GM08714 (cell line): ENCODE measurements around the gene CYB561D1.

ENCODE experiments used
- H3K4me3 ChIP-seq: fragments of 200-500 bp; sonication (Bioruptor generic); 2 replicates; pipeline ENCODE4 v1.5.1; 2014; ENCODE audit warnings: mild to moderate bottlenecking, low read length, inconsistent platforms
- ZNF274 ChIP-seq: IDR thresholded peaks from 2 replicates; pipeline ENCODE4 v1.6.1; 2012; ENCODE audit warnings: mild to moderate bottlenecking, low read depth, low read length

CYB561D1 gene

DNA sequence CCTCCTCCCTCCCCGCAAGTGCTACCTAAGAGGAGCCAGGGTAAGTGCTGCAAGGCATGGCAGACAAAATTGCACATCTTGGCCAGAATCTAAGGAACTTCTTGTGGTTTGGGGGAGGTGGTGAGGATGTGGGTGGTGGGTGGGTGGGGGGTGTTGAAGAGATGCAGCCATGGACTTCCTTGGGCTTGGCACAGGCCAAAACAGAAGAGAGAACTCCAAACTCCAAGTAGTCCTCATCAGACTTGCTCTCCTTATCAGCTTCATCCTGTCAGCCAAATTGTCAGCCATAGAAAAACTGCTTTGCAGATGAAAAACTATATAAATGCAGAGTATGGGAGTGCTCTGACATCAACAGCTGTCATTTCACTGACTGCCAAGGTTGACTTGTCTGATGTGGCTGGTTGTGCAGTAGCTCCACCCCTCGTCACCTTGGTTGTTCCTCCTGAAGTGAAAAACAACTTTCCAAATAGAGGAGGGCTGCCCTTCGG is 8.5 kb downstream of the CYB561D1 start:
- no peak overlapping the region for H3K4me3 ChIP-seq
- no peak for TF ChIP-seq ZNF274

DNA sequence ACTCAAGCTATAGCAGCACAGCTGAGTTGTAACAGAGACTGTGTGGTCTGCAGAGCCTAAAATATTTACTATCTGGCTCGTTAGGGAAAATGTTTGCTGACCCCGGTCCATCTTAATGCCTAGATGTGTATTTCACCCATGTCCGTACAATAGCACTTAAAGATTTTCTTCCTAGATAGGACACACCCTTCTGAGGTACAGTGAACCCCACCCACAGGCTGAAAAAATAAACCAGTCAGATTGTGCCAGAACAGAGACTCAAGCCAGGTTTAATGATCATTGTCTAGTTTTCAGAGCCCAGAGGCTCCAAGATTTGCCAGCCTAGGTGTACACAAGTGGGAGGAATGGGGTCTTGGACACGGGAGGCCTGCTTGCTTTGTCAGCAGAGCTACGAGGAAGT is 10.0 kb downstream of the CYB561D1 start:
- H3K4me3 ChIP-seq: no peak overlapping the region
- TF ChIP-seq ZNF274: no peak

DNA sequence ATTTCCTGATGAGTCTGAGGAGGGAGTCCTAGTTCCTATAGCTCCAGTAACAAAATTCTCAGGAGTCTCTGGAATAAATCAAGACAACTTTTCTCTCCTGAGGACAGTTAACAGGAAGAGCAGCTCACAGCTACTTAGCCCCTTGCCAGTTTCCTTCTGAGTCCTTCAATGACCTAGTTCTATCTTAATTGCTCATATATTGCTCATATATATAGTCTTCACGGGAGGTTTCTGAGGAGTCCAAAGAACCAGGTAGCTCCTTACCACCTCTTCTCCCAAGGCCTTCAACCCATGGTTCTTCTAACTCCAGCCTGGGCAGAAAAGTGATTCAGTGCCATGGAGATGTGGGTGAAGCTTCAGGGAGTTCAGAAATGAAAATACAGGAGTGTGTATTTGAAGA is 11.1 kb downstream of the CYB561D1 start:
- TF ChIP-seq ZNF274: no peak
- H3K4me3 ChIP-seq: no peak overlapping the region

DNA sequence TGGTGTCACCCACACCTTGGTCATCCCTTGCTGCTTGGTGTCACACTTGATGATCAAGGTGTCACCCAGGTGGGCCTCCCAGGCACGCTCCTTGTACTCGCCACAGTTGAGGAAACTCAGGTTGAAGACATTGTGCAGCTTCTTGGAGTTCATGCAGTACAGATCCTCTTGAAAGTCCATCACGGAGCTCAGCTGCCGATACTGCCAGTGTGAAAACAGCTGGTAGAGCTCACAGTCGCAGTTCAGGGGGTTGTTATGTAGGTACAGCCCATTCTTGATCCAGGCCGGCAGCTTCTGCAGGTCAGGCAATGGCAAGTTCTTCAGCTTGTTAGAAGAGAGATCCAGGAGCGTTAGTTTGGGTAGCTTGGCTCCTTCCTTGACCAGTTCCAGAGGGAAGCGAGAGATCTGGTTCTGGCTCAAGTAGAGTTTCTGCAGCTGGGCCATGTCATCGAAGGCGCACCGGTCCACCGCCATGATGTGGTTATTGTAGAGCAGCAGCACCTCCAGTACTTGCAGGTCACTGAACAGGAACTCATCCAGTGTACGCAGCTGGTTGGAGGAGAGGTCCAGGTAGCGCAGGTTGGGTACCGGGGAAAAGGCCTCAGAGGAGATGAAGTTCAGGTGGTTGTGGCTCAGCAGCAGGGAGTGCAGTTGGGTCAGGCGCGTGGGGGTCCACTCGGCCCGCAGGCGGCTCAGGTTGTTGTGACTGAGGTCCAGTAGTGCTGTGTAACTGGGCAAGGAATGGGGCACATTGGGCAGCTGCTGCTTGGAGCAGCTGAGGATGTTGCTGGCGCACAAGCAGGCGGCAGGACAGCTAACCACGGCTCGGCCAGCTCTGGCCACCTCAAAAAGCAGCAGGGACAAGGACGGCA is 14.3 kb downstream of the CYB561D1 start:
- no peak overlapping the region for H3K4me3 ChIP-seq
- TF ChIP-seq ZNF274: no peak

DNA sequence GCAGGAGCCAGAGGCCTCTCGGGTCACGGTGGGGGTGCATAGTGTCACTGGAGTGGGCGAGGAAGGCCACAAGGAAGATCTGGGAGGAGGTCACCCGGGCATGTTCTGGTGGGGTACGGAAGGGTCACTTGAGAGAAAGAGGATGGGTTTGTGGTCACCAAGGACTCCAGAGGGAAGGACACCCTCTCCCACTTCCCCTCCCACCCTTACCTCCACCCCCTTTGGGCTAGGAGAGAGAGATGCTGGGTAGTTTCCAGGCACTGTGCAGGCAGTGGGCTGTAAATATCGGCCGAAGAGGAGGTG is 14.9 kb downstream of the CYB561D1 start:
- TF ChIP-seq ZNF274: no peak
- H3K4me3 ChIP-seq: no peak overlapping the region

DNA sequence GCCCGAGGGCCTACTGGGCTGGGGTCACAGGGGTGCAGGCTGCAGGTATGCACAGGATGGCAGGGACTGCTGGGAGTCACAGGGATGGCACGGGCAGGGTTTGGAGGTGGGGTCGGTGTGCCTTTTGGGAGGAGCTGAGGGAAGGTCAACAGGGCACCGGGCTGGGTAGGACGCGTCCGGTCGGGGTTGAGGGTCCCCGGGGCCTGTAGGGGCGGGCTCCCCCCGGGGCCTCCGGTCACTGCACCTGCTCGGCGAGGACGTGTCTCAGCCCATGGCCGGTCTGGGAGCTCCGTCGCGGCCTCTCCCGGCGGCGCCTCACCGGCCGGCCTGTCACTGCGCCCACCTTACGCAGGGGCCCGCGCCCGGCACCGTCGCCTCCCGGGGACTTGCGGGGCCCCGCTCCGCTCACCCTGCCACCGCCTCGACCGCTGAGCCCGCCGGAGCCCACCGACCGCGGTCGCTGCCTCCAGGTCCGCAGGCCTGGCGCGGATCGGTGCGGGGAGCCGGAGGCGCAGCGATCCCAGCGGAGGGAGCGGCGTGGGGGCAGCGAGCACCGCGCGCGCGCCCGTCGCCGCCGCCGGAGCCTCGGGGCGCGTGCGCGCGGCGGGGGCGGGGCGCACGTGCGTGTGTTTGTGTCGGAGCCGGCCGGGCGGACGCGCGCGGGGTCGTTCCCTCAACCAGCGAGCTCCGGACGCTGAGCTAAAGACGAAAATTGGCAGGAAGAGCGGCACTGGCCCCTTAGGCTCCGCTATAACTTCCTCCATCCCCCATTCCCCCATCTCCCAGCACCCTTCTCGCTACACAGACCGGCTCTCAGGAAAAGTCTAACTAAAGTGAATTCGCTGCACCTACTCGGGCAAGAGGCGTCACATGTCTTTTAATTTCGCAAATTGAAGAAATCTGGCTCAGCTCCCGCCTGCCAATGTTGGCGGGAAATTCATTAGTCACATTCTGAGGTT is 15.6 kb downstream of the CYB561D1 start, which contains the start of gene AMIGO1:
AMIGO1 (minus strand) TSS at position 552 of the 959 bp plus-strand sequence. CDS start 815 bp downstream, outside the sequence.
- TF ChIP-seq ZNF274: no peak
- peak within 1 kb of the TSS; percentile 68 for H3K4me3 ChIP-seq

DNA sequence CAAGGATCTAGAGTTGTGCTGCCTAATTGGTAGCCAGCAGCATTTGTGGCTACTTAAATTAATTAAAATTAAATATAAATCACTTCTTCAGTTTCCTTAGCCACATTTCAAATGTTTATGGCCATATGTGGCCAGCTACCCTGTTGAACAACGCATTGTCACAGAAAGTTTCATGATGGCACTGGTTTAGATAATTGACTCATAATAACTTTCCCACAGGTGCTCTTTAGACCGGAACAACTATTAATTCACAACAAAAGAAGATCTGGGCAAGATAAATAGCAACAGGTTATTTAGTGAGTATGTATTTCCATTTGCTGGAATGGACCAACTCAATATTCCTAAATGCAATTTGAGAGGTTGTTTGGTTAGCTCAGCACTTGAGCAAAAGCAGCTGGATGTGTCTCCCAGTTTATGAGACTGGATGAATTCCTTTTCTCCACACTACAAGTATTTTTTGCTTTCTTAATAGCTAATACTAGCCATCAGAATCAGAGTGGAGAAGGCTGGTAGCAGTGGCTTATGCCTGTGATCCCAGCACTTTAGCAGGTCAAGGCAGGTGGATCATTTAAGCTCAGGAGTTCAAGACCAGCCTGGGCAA is 19.3 kb downstream of the CYB561D1 start:
- H3K4me3 ChIP-seq: no peak overlapping the region
- TF ChIP-seq ZNF274: no peak

DNA sequence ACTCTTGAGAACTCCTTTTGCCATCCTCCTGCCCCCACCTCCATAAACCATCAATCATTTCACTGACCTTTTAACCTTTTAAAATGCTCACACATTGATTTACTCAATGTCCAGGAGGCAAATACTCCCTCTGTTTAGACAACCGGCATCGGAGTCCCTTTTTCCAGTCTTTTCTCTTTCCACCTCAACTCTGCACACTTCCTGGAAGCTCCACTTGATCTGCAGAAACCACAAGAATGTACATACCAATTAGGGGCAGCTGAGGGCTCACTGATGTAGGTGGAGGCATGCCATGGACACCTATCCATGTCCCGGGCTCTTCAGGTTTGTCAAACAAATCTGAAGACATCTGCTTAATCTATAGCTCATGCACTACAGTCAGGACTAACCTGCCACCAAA is 21.0 kb downstream of the CYB561D1 start:
- no peak overlapping the region for H3K4me3 ChIP-seq
- no peak for TF ChIP-seq ZNF274

DNA sequence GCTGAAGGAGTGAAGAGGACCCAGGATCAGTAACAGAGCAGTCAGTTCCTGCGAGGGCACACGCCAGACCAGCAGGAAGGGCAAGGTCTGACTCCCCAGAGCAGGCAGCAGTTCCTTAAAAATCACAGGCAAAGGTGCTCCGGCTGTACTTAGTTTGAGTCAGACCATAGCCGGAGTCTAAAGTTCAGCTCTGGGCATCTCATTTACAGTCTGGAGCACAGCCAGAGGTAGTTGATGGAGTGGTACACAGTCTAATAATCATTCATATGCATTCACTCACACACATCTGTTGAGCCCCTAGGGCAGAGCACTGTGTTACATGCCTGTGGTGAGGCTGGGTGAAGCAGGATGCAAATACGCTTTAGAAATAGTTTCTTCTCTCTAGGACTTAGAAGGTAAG is 23.0 kb downstream of the CYB561D1 start:
- H3K4me3 ChIP-seq: no peak overlapping the region
- no peak for TF ChIP-seq ZNF274

DNA sequence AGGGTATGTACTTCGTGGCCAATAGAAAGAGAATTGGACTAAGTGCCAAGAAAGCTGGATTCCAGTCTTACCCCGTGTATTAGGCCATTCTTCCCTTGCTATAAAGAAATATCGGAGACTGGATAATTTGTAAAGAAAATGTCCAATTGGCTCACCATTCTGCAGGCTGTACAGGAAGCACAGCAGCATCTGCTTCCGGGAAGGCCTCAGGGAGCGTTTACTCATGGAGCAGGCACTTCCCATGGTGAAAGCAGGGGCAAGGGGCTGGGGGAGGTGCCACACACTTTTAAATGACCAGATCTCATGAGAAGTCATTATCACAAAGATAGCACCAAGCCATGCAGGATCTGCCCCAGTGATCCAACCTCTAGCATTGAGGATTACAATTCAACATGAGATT is 23.4 kb downstream of the CYB561D1 start:
- H3K4me3 ChIP-seq: no peak overlapping the region
- no peak for TF ChIP-seq ZNF274

DNA sequence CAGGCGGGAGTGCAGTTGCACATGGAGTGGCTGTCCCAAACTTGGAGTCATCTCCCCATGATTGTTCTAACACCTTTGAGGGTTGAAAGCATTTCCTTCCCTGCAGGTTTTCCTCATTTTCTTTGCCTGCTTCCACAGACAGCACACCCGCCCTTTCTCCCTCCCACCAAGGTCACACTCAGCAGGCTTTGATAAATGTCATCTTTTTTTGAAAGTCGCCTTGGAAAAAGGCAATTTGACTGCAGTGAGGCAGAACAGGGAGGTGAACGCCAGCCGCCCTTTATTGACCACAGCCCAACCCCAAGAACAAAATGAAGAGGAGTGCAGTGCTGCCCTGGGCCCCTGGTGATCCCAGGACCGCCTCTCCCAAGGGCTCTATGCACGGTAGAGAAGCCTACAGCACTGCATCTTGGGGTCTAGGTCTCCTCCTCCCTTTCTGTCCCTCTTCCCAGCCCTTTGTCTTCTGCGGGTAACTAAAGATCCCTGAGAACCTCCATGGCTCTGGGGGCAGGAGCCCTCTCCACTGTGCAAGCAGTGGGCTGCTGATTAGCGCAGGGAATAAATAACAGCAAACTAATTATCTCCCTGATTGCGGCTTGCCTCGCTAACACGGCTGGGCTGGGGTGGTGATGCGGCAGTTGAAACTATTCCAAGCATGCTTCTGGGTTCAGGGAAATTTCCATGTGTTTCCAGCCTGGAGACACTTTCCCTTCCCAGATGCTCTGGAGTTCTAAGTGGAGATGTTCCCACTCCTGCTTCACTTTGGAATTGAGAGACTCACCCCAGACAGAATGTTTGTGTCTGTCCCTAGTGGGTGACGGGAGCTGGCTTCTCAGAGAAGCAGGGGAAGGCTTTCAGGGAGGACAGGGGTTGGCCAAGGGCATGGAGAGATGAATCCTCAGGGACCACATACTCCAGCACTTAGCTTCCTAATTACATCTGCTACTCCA is 27.4 kb downstream of the CYB561D1 start:
- no peak for TF ChIP-seq ZNF274
- no peak overlapping the region for H3K4me3 ChIP-seq

DNA sequence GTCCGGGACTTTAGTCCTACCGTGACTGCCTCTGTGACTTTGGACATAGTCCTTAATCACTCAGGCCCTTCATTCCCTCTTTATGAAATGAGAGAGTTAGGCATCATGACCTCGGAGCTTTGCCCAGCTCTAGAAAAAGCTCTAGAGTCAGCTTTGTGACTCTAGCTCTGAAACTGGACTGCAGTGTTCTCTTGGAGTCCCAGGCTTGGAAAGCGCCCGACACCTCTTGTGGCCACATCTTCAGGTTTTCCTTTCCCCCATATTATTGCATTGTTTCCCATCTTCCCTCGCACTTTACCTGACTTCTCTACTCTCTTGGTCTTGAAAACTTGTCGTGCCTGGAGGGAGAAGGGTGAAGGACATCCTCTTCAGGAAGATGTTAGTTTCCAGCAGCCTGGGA is 28.1 kb downstream of the CYB561D1 start:
- H3K4me3 ChIP-seq: no peak overlapping the region
- TF ChIP-seq ZNF274: no peak

DNA sequence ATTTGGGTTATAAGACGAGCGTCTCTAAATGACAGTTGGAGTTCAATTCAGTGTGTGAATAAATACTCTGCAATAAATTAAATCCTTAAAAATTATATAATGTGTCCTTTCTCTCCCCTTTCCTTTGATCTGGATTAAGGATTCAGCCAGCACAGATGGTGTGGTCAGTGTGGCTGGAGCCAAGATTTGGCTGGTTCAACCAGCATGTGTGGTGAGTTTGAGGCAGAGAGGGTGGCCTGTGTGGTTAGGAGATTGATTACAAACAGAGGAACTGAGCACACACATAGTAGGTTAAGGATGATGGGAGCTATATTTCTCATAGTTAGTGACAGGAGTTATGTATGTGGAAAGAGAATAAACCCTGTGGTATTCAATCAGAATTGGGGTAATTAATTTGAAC is 29.8 kb downstream of the CYB561D1 start:
- no peak for TF ChIP-seq ZNF274
- H3K4me3 ChIP-seq: no peak overlapping the region

DNA sequence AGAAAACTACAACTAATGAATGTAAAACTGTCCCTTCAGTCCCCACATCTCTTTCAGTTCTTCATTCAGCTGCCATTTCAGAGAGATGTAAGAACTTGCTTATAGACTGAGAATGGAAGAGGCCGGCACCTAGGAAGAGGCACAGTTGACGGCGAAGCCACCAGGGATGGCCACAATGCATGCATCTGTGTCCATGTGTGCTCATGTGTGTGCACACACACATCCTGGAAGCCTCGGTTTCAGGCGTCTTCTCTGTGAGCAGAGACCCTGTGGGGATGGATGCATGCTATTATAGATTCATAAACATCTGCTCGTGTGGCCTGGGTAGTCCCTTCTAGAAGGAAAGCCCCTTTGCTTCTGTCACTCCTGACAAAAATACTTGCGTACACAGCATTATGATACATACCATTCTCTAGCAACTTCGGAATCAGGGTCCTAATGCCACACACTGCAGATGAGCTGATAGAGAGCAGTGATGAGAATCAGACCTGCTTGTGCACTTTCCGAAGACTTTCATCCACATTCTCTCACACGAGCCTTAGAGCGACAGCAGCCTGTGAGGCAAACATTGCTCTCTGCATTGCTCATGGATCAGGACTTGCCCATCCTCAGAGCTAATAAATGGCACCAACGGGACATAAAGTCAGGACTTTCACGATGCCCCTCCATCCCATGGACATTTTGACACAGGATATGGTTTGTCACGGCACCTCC is 33.4 kb downstream of the CYB561D1 start:
- no peak for TF ChIP-seq ZNF274
- no peak overlapping the region for H3K4me3 ChIP-seq
